Measurements from ENCODE around the gene CDC42EP3.

GRCh38 chr2:37674946-37675345 is 3.5 kb upstream of the CDC42EP3 start:
- TF ChIP-seq CTCF (IDR thresholded peaks at IDR 0.05): no peak
- no peak for TF ChIP-seq POLR2A (IDR thresholded peaks at IDR 0.05)
- TF ChIP-seq EP300 (IDR thresholded peaks at IDR 0.05): no peak
